PFSK-1 (cell line): ENCODE measurements around the gene MPDU1.

ENCODE experiments used
- POLR2AphosphoS5 ChIP-seq: IDR thresholded peaks from 2 replicates; pipeline ENCODE4 v1.6.1; 2012; ENCODE audit warnings: low read depth, mild to moderate bottlenecking, control low read depth, low read length, moderate library complexity
- TAF1 ChIP-seq: IDR thresholded peaks from 2 replicates; pipeline ENCODE4 v1.6.1; 2012; ENCODE audit warnings: low read length, control low read depth, borderline replicate concordance; ENCODE audit not compliant: insufficient read depth
- TF ChIP-seq, protein P1 (sequence below), 2 experiments: IDR thresholded peaks; 2 replicates each; pipeline versions ENCODE4 v1.6.1 to v1.8.0; 2011 to 2012; ENCODE audit warnings: low read depth in 2 of 2, low read length in 2 of 2, control low read depth in 1 of 2, inconsistent platforms in 1 of 2, mild to moderate bottlenecking in 1 of 2, moderate library complexity in 1 of 2; ENCODE audit not compliant: insufficient read depth in 1 of 2

- no peak for TF ChIP-seq POLR2AphosphoS5
- TF ChIP-seq TAF1 = no peak
- TF ChIP-seq, protein P1, sequence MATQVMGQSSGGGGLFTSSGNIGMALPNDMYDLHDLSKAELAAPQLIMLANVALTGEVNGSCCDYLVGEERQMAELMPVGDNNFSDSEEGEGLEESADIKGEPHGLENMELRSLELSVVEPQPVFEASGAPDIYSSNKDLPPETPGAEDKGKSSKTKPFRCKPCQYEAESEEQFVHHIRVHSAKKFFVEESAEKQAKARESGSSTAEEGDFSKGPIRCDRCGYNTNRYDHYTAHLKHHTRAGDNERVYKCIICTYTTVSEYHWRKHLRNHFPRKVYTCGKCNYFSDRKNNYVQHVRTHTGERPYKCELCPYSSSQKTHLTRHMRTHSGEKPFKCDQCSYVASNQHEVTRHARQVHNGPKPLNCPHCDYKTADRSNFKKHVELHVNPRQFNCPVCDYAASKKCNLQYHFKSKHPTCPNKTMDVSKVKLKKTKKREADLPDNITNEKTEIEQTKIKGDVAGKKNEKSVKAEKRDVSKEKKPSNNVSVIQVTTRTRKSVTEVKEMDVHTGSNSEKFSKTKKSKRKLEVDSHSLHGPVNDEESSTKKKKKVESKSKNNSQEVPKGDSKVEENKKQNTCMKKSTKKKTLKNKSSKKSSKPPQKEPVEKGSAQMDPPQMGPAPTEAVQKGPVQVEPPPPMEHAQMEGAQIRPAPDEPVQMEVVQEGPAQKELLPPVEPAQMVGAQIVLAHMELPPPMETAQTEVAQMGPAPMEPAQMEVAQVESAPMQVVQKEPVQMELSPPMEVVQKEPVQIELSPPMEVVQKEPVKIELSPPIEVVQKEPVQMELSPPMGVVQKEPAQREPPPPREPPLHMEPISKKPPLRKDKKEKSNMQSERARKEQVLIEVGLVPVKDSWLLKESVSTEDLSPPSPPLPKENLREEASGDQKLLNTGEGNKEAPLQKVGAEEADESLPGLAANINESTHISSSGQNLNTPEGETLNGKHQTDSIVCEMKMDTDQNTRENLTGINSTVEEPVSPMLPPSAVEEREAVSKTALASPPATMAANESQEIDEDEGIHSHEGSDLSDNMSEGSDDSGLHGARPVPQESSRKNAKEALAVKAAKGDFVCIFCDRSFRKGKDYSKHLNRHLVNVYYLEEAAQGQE (IDR thresholded peaks at IDR 0.05; ENCODE audit: insufficient read depth in 1 of 2, low read depth in 2 of 2, low read length in 2 of 2) = no peak
Measured at GRCh38 chr17:7587420-7588151, 3.9 kb downstream of the MPDU1 start.
